ENCODE measurements around the gene APOBR.

The APOBR gene

GRCh38 chr16:28548306-28548802, 53.9 kb downstream of the APOBR start:
- H3K4me3 ChIP-seq (ENCODE audit: low read depth in 1 of 5, low read length in 5 of 5), result no peak overlapping the region
- H3K36me3 ChIP-seq (ENCODE audit: control insufficient read depth in 5 of 5, insufficient read depth in 5 of 5, low read length in 5 of 5), result no peaks in the 10 kb centered on the region

More at GRCh38 chr16:28548306-28548802, 53.9 kb downstream of the APOBR start:
- no peak overlapping the region for H3K9ac ChIP-seq (ENCODE audit: low read length in 5 of 5)
- H3K9me3 ChIP-seq (ENCODE audit: control insufficient read depth in 5 of 5, low read length in 5 of 5), result no peaks in the 10 kb centered on the region
- H3K4me1 ChIP-seq (ENCODE audit: control insufficient read depth in 5 of 5, insufficient read depth in 5 of 5, low read length in 5 of 5), result peaks cover 0 to 5% (median 4%) of the 10 kb centered on the region in 5 donors
- no peak overlapping the region for H3K27ac ChIP-seq (ENCODE audit: low read depth, low read length)
- H3K27me3 ChIP-seq (ENCODE audit: control insufficient read depth in 5 of 5, insufficient read depth in 4 of 5, low read length in 5 of 5), result no peaks in the 10 kb centered on the region

Data from subcutaneous abdominal adipose tissue (tissue), 5 donors.